ENCODE results near the gene TMEM30B. TPM values are rescaled to one million over a fixed set of nuclear protein-coding genes. Genes with fewer than 3 reads are reported as not detected.
A peak's percentile ranks its signal among the peaks of the same experiment; 100 is the strongest.

The TMEM30B gene
- total and polyA plus RNA-seq, 2 of the 8 experiments (the other 6 are each of a cell fraction or from before 2014, with no cell fraction given): 11.2 to 18.7 TPM

DNA sequence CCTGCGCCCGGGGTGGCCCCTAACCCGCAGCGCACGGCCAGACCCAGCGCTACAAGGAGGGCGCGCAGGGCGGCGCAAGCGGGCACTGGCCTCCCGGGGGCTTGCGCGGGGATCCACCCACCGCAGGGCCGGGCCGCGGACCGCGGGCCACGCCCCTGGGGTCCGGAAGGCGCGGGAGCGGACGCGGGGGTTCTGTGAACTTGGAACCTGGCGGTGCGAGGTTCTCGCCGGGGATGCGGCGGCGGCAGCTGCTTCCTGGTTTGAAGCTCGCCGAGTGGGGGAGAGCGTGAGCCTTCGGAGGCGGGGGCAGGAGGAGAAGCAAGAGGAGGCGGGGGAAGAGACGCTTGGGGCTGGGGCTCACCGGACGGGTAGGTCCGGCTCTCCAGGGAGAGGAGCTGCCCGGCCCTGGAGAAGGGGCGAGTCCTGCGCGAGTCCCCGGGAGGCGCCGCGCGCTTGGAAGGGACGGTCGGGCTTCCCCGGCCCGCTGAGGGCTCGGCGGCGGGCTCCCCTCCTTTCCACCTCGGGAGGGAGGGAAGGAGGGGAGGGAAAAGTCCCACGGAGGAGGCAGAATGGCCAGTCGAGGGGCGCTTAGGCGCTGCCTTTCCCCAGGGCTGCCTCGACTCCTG, 40.4 kb upstream of the TMEM30B start, which contains the start of gene PRKCH (continued):
- TF ChIP-seq KDM4A (IDR thresholded peaks at IDR 0.05; ENCODE audit: low read depth, low read length, severe bottlenecking): peak; percentile 69
- TF ChIP-seq TAF1 (IDR thresholded peaks at IDR 0.05; ENCODE audit: low read depth, low read length): peak; percentile 37; the same call in 1 of the 2 replicates
- no peak for TF ChIP-seq YY1 (IDR thresholded peaks at IDR 0.05; ENCODE audit: low read depth, low read length)

Measured in H1 (cell line).